Adrenal gland (tissue), 12 donors: ENCODE data around the gene HOXB13. TPM values are rescaled to one million over a fixed set of nuclear protein-coding genes. Genes with fewer than 3 reads are reported as not detected.

Source experiments
- DNase-seq, 7 donors: peaks; one replicate each; pipeline ENCODE4 v3.0.0-alpha.2; 2019 to 2020
- H3K27ac ChIP-seq, 5 donors: fragments of 200-600 bp; sonication (generic) in 4 of 5; 1 replicate in 3 of 5; 2 replicates in 2 of 5; pipeline versions ENCODE4 v1.5.1 to v1.8.0; 2016 to 2020; ENCODE audit warnings: mild to moderate bottlenecking in 1 of 5
- H3K27me3 ChIP-seq: fragments of 200-600 bp; 2 replicates; pipeline ENCODE4 v1.8.0; 2021
- H3K36me3 ChIP-seq, 2 donors: fragments of 200-600 bp; replicated peaks in 1 of 2; 1 replicate in 1 of 2; 2 replicates in 1 of 2; pipeline versions ENCODE4 v1.5.1 to v1.8.0; 2018 to 2022
- H3K4me1 ChIP-seq, 2 donors: fragments of 200-600 bp; replicated peaks in 1 of 2; 1 replicate in 1 of 2; 2 replicates in 1 of 2; pipeline versions ENCODE4 v1.5.1 to v1.8.0; 2018 to 2021
- H3K4me3 ChIP-seq, 4 donors: fragments of 200-600 bp; sonication (generic) in 3 of 4; one replicate each; pipeline ENCODE4 v1.5.1; 2016 to 2018
- H3K9me3 ChIP-seq, 3 donors: fragments of 200-600 bp; sonication (generic) in 1 of 3; replicated peaks in 1 of 3; 1 replicate in 2 of 3; 2 replicates in 1 of 3; pipeline versions ENCODE4 v1.5.1 to v1.8.0; 2016 to 2021
- POLR2A ChIP-seq, 2 donors: fragments of 450-650 bp; IDR thresholded peaks; one replicate each; pipeline ENCODE4 v1.6.1; 2017; ENCODE audit warnings: antibody characterized with exemption in 2 of 2, mild to moderate bottlenecking in 2 of 2, moderate library complexity in 1 of 2
- WGBS, 4 donors: extraction: QIAGEN DNeasy Blood & Tissue Kit in 2 of 4; methylation state at CpG; one replicate each; pipeline versions ENCODE4 v1.1.5 to v1.1.7; 2013 to 2017; 5-methylcytosine and 5-hydroxymethylcytosine counted together
- intact Hi-C, 2 donors: fragments of 100-400 bp; cut with DNase I; formaldehyde crosslinking; loops; one replicate each; pipeline versions ENCODE4 v1.14.1 to v1.15.0; 2022 to 2023
- polyA plus RNA-seq, 3 donors: library from polyadenylated mRNA; stranded (reverse); fragments of 200-250 nt in 2 of 3; fragments of 350-450 nt in 1 of 3; fragmentation: Illumina TruSeq in 1 of 3; extraction: RNeasy Lipid Tissue Mini Kit (QIAGEN cat#74804) in 1 of 3; gene quantifications; one replicate each; pipeline ENCODE4 v1.2.3, GENCODE V29; 2013 to 2014
- total RNA-seq, 9 donors: library from RNA; depleted of rRNA in 4 of 9; stranded (reverse); fragments of >200 nt in 4 of 9; fragments of 120-200 nt in 1 of 9; fragmentation: NEBNext Ultra II Directional in 1 of 9; extraction: Animal tissue kit (Norgen Biotek cat#: 25700) in 1 of 9; gene quantifications; one replicate each; pipeline versions ENCODE4 v1.1.0 to v1.2.4, GENCODE V29; 2013 to 2023
- TF ChIP-seq, protein P1 (sequence below), 6 experiments: fragments of 450-650 bp in 4 of 6; fragments of 200-600 bp in 2 of 6; sonication (generic) in 1 of 6; IDR thresholded peaks; 1 replicate in 5 of 6; 2 replicates in 1 of 6; pipeline versions ENCODE4 v1.5.1 to v1.8.0; 2016 to 2021; ENCODE audit warnings: antibody characterized with exemption in 6 of 6, mild to moderate bottlenecking in 2 of 6, moderate library complexity in 1 of 6
- donor health status: healthy with polysubstance abuse.
- donor health status: Bipolar disorder and iron deficiency.
- donor health status: DM: yes; HTN: yes; CAD: no.
- donor health status: DM: no; HTN: no; CAD: no.
- donor health status: DM: no; HTN: no; CAD: no.
- donor health status: DM: yes; HTN: yes; CAD: no.

The HOXB13 gene
- total and polyA plus RNA-seq, 12 donors = 0.07 to 0.11 TPM; not detected in 10

DNA sequence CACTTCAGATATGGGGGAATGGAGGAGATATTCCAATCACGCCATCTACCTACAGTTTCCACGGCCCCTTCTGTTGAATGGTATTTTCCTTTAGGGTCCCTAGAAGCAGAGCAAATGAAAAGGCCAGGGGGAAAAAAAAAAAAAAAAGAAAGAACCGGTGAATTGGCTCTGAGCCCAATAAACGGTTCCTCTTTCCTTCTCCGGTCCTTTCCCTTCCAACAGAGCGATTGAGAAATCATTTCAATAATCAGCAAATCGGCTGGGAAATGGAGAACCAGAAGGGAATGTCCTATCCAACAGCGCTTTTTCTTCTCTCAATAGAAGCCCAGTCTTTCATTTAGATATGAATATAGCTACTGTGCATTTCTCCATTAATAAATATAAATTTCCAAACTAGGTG is 26.8 kb upstream of the HOXB13 start:
- TF ChIP-seq, protein P1, sequence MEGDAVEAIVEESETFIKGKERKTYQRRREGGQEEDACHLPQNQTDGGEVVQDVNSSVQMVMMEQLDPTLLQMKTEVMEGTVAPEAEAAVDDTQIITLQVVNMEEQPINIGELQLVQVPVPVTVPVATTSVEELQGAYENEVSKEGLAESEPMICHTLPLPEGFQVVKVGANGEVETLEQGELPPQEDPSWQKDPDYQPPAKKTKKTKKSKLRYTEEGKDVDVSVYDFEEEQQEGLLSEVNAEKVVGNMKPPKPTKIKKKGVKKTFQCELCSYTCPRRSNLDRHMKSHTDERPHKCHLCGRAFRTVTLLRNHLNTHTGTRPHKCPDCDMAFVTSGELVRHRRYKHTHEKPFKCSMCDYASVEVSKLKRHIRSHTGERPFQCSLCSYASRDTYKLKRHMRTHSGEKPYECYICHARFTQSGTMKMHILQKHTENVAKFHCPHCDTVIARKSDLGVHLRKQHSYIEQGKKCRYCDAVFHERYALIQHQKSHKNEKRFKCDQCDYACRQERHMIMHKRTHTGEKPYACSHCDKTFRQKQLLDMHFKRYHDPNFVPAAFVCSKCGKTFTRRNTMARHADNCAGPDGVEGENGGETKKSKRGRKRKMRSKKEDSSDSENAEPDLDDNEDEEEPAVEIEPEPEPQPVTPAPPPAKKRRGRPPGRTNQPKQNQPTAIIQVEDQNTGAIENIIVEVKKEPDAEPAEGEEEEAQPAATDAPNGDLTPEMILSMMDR (IDR thresholded peaks at IDR 0.05) = no peak
- TF ChIP-seq POLR2A (IDR thresholded peaks at IDR 0.05) = no peak
- intact Hi-C loops = no loop called here
- DNase-seq = no peak
- 18 to 28% (median 21%) methylated on average over 8 of the region's 8 CpGs for WGBS, 4 donors
- Histone ChIP-seq H3K27me3 (peaks cover 75% of the 10 kb centered on the region), H3K27ac (no peak overlapping the region), H3K36me3 (no peaks in the 10 kb centered on the region), H3K4me1 (peaks cover 0 to 19% of the 10 kb centered on the region in 2 donors), H3K9me3 (no peaks in the 10 kb centered on the region), H3K4me3 (no peak overlapping the region)

DNA sequence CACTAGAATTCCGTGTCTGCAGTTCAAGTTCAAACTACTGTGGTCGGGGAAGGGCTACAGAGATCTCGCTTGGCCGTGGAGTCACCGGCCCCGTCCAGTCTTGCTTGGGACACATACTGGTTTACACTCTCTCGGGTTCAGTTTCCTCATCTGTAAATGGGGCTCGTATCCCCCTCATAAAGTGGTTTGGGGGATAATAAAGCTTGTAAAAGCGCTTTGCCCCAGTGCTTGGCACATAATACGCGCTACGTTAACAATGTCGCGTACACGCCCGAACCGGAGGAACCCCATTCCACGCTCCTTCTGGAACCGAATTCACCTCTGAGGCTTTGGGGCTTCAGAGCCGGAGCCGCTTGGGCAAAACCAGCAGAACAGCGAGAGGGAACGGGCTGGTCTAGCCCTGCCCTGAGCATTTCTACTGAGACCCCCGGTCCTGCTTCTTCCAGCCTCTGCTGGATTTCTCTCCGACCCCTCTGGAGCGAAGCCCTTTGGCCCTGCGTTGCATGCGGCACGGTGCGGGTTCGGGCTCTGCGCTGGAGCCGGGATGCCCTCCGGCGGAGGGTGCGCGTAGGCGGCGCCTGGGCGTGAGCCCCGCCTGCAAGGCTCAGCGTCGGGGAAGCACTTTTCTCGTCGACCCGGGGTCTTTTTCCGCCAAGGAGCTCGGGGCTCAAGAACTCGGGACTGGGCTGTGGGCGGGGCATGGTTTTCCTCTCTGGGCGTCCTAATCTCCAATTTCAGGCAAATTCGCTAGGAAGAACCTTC is 26.1 kb upstream of the HOXB13 start:
- Histone ChIP-seq H3K9me3 (no peaks in the 10 kb centered on the region), H3K4me3 (no peak overlapping the region), H3K27ac (no peak overlapping the region), H3K4me1 (peaks cover 0 to 19% of the 10 kb centered on the region in 2 donors), H3K27me3 (peaks cover 82% of the 10 kb centered on the region), H3K36me3 (no peaks in the 10 kb centered on the region)
- 7 to 18% (median 9%) methylated on average over 17 to 52 of the region's 52 CpGs for WGBS, 4 donors
- TF ChIP-seq POLR2A (IDR thresholded peaks at IDR 0.05) = no peak
- TF ChIP-seq, protein P1 (IDR thresholded peaks at IDR 0.05) = no peak
- intact Hi-C loops = no loop called here
- no peak for DNase-seq

DNA sequence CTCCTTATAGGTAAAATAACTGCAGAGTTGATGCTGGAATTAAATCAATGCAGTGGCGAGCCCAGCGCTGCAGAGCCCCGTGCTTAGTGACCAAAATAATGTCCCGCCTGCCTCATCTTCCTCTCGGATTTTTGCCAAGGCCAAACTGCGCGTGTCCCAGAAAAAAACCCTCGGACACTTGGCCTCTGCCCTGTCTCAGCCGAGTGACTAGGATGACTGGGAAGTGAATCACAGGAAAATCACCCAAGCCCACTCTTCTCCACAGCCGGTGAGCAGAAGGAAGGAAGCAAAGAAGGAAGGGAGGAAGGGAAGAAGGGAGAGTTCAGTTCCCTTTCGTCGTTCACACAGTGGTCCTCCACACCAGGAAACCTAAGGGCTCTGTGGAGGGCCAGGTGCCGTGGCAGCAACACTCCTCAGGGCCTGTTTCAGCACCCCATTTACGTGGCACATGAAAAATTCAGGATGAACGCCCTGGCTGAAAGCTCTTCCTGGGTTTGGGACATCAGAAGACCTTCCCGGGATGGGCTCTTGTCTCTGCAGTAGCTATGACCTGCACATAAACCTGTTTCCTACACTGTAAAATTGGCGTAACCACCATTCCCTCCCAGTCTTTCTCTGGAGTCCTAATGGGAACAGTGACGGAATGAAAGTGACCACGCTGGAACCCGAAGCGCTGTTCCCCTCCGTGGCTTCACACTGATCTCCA is 25.4 kb upstream of the HOXB13 start:
- no peaks in the 10 kb centered on the region for H3K36me3 ChIP-seq
- intact Hi-C loops = no loop called here
- peaks cover 0 to 2% (median 0%) of the 10 kb centered on the region in 3 donors for H3K9me3 ChIP-seq
- DNase-seq = peak; percentile 30 to 54 (median 39)
- no peak overlapping the region for H3K27ac ChIP-seq
- TF ChIP-seq, protein P1 (IDR thresholded peaks at IDR 0.05) = no peak
- no peak for TF ChIP-seq POLR2A (IDR thresholded peaks at IDR 0.05)
- H3K4me1 ChIP-seq = peaks cover 0 to 19% of the 10 kb centered on the region in 2 donors
- H3K27me3 ChIP-seq = peaks cover 86% of the 10 kb centered on the region
- no peak overlapping the region for H3K4me3 ChIP-seq
- 6 to 14% (median 8%) methylated on average over 19 to 22 of the region's 22 CpGs for WGBS, 4 donors

DNA sequence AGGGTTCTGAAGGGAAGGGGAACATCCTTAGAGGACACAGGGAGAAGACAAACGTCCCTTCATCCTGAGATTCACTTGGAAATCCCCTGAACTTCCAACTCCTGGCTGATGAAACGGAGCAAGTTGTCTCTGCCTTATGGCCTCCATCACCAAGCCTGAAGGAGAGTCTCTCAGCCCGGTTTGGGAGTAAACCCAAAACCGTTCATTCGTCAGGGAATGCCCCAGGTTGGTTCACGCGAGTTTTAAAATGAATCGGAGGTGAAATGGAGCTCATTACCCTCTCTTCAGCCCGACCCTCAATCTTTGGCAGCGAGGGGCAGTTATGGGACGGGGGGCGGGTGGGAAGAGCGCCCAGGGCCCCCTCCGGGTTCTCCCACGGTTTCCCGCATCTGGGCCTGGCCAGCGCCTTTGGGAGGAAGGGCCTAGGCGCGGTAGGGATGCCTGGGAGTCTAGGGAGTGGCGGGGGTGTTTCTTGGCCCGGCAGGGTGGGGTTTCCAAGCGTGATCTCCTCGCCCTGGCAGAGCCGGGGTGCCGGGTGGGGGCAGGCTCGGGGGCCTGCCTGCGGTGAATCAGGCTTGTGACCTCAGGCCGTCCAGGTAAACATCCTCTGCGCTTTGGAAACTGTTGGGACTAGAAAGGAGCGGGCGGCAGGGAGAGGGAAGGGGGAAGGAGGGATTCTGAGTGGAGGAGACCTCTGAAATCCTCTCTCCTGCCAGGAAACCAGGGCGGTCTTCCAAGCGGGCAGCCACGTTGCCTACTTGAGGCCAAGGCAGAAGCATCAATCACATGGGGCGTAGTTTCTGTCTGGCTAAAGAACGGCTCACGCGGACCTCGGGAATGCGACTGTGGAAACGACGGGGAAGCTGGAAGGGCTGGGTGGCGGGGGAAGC is 24.1 kb upstream of the HOXB13 start:
- Histone ChIP-seq H3K27me3 (peaks cover 94% of the 10 kb centered on the region), H3K36me3 (no peaks in the 10 kb centered on the region), H3K9me3 (peaks cover 0 to 4% (median 0%) of the 10 kb centered on the region in 3 donors), H3K4me1 (peaks cover 0 to 19% of the 10 kb centered on the region in 2 donors), H3K4me3 (no peak overlapping the region), H3K27ac (no peak overlapping the region)
- intact Hi-C loops = no loop called here
- DNase-seq = peak in 1 of 7 donors; percentile 7
- WGBS, 4 donors = 6 to 12% (median 8%) methylated on average over 20 to 43 of the region's 43 CpGs
- TF ChIP-seq POLR2A (IDR thresholded peaks at IDR 0.05) = no peak
- TF ChIP-seq, protein P1 (IDR thresholded peaks at IDR 0.05) = no peak
